Activated CD8-positive, alpha-beta memory T cell treated with anti-CD3 and anti-CD28 coated beads, Interleukin-2, amount 50 U/mL, for 24 hours (primary cell): ENCODE results near the gene CACNG1.

ENCODE experiments used
- DNase-seq: peaks from one replicate; pipeline ENCODE4 v3.0.0-alpha.2; 2020; ENCODE audit errors: extremely low read depth

Gene CACNG1, protein sequence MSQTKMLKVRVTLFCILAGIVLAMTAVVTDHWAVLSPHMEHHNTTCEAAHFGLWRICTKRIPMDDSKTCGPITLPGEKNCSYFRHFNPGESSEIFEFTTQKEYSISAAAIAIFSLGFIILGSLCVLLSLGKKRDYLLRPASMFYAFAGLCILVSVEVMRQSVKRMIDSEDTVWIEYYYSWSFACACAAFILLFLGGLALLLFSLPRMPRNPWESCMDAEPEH

DNA sequence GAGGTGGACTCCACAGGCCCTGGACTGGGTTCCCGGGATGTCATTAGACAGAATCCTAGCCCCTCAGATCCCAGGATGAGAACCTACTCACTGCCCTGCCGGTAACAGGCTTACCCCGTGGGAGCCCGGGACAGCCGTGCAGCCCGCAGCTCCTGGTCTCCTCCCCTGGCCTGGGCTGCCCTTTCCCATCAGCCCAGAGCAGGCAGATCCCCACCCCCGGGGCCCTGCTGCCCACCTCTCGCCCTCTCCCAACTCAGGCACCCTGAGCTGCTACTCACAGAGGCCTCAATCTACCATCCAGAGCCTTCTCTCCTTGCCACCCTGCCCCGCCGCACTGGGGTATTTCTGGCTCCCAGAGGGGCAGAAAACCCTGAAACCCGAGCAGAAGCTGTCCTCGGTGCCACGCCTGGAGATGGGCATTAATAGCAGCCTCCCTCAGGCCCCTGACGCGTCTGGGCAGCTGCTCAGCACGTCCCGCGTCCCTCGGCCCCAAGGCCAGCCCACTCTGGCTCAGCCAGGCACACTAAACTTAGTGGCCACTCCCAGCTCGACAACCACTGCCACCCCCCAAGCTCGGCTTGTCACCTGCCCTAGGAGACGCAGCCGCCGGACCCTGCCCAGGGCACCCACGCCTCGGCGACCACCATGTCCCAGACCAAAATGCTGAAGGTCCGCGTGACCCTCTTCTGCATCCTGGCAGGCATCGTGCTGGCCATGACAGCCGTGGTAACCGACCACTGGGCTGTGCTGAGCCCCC, at the start of gene CACNG1:
Gene CACNG1 (plus strand): TSS at position 539 of the 757 bp plus-strand sequence. CDS start 107 bp downstream, at position 646.
- no peak for DNase-seq

DNA sequence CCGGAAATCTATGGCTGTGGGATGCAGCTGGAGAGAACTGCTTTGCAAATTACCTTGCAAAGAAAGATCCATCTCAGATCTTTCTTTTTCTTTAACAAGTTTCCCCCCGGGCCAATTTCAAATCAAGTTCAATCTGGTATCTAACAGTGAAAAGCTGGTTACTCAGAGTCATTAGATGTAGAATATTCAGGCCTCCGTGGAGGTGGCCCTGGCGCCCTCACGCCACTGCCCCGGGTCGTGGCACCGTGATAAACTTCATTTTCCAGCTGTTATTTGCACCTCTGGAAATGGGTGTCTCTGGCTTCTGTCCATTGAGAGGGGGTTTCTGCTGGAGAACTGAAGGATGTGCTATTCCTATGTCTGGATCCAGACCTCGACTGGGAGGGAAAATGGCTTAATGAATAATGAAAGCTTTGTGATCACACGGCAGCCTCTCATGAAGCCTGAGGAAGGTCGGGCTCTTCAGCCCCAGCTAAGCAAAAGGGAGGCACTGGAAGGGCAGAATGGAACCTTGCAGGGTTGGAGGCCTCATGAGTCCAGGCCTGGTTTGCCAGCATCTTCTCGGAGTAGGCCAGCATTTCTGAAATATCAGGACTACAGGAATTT, 49.3 kb upstream of the CACNG1 start:
- DNase-seq = no peak

DNA sequence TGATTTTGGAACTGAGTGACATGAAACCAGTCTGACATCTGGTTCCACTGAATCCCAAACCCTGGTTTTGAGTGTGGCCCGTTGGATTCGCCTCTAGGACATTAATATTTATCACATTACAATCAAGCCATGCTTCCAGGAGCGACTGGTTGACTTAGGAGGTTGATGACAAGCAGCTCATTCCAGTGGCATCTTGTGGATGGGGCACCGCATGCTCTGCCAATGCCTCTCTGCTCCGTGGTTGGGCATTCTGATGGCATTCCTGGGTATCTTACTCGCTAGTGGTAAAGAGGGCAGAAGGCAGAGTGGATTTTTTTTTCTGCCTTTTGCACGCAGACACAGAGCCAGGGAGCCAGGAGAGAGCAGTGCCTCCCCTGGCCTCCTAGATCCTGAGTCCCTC, 48.4 kb upstream of the CACNG1 start:
- no peak for DNase-seq

DNA sequence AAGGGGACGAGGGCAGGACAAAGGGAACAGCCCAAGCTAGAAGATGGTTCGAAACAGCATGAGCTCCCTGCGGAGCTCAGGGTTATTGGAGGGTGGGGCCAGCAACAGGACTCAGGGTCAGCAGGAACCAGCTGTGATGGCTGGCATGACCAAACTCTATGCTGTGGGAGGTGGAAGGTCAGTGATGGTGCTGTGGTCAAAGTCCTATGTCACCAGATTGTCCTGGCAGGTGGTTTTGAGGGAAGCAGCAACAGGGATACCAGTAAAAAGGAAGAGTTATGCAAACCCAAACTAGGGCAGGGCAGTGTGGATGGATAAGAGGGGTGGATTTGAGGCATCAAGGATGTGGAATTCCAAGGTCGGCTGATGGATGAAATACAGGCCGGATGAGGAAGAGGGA, 47.4 kb upstream of the CACNG1 start:
- DNase-seq = no peak

DNA sequence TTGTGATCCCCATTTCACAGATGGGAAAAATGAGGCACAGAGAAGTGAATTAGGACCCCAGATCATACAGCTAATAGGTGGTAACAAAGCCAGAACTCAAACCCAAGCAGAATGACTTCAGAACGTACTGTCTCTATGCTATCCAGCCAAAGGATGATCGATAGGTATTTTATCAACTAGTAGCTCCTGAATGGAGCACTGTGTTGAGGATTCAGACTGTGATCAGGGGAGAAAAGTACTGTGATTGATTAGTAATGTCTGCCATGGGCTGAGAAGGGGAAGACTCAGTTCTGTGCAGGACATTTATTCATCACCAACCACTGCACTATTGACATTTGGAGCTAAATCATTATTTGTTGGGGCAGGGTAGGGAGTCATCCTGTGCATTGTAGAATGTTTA, 41.1 kb upstream of the CACNG1 start:
- no peak for DNase-seq

DNA sequence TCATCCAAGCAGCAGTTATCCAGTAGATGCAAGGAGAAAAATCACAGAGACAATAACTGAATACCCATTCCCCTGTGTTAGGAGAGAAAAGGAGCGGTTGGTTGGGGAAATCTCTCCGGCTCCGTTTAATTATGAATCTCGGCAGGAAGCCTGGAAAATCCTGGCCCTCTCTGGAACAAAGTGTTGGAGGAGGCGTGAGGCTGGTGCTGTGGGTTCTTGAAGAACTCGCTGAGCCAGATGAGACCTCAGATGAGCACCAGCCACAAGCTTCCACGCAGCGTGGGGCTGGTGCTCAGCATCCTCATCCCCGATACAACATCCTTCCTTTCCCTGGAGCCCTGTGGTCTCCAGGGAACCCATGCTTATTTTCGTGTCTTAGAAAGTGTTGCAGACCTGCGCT, 40.2 kb upstream of the CACNG1 start:
- DNase-seq = no peak

DNA sequence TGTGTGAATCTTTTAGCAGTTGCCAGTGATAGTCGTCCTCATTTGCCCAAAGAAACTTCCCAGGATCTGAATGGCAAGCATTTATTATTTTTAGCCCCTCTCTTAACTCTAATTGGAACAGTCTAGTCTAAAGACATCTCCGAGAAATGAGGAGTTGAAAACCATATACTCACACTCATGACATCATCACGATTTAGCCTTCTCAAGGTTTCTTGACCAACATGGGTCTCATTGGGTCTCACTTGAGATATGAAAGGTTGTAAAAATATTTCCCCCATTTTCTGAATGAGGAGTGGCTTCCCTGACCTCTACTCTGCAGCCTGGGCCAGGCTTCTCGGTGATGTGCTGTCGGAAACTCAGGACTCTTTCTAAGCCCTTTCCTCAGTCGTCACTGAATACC, 37.1 kb upstream of the CACNG1 start:
- DNase-seq = no peak

DNA sequence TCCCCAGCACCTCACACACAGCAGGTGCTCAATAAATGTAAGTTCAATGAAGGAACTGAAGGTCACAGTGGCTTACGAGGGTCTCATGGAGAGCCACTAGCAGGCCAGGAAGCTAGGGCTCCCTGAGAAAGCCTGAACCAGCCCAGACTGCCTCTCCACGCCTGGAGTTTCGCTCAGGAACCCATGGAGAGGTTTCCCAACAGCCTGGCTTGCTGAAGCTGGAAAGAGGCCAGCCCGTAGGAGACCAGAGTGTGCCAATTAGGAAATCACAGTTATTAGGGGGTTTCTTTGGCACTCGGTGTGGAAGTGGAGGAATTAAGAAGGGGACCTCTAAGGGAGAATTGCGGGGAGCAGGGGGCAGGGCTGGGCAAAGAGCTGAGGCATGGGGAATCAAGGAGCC, 36.3 kb upstream of the CACNG1 start:
- no peak for DNase-seq

DNA sequence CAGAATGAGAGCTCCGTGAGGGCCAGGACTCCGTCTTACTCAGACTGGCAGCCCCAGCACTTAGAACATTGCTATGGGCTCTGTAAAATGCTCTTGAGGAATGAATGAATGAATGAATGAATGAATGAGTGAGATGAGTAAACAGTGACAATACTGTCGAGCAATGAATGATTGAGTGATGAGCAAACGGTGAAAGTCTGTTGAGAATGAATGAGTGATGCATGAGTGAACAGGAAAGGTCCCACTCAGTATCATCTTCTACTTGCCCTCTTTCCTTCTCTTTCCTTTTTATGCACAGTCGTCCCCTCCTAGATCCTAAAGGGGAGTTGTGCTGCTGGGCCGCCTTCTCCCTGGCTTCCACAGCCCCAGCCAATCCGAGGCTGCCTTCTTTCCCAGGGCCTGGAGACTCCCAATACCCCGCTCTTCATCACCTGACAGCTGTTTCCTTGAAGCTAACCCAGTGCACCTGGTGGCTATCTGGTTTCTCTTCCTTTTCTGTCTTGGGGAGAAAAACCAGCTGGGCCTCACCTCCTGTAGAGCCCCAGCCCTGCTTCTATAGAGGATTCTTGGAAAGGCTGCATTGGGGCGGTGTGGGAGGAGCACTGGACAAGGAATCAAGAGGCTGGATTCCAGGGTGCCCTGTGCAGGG, 32.7 kb upstream of the CACNG1 start:
- no peak for DNase-seq

DNA sequence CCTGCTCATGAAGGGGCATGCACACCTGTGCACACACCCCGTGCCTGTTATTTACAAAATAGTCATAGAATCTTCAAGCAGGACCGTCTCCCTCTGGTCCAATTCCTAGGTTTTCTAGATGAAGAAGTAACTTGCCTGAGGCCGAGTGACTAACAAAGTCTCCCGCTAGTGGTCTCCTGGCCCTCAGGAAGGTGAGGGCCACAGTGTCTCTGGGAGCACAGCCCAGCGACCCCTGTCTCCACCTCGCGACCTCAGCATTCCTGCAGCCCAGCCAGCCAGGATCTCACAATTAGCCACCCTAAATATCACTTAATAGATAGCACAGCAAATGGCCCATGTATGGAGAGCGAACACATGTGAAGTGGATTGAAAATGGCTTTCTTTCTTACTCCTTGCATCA, 30.5 kb upstream of the CACNG1 start:
- DNase-seq = no peak

DNA sequence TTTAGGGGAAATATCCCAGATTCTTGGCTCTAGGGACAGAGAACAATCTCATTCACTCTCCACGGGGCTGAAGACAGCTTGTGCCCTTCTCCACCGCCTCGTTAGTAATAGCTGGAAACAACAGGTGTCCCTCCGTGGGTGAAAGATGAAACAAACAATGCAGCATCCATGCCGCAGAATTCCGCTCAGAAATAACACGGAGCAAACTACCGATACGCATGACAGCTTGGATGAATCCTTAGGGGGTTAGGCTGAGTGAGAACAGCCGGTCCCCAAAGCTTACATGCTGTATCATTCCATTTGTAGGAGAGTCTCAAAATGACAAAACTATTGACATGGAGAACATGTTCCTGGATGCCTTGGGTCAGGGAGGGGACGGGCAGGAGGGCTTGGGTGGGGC, 29.4 kb upstream of the CACNG1 start:
- DNase-seq = no peak

DNA sequence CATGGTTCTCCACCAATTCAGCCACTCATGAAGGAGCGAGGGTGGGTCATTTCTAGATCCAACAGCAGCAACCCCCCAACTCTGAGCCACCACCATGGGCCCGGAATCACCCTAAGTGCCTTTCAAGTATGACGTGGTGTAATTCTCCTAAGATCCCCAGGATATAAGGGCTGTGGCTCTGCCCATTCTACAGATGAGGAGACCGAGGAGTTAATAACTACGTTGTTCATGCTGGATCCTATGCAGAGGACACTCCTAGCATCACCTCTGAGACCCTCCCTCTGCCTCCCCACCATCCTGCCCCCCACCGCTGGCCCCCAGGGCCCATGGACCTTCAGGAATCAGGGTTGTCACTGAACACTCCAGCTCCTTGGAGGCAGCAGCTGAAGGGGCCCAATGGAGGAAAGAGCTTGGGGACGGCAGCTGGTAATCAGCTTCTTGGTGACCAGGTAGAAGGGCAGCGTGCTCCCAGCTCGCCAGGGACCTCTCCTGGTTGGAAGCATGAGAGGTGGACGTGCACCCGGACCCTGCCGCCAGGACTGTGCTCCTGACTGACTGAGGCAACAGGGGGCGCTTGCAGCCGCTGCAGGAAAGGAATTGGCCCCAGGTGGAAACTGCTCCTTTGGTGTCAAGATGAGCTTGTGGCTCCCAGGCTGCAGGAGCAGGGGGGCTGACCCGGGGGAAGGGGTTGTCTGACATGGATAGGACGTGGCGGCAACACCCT, 28.2 kb upstream of the CACNG1 start:
- DNase-seq = no peak

DNA sequence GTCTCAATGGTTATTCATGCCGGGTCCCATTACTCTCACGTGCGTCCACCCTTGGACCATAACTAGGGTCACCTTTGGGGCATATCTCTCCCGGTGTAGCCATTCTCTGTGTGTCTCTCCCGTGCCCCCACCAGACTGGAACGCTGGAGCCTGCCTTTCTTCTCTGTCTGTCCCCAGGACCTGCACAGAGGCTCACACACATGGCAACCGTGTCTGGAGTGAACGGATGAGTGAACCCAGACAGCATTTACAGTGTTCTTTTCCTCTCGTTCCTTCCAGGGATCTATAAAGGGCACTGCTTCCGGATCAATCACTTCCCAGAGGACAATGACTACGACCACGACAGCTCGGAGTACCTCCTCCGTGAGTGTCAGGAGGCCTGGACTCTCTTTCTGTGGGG, 26.4 kb upstream of the CACNG1 start:
- no peak for DNase-seq

DNA sequence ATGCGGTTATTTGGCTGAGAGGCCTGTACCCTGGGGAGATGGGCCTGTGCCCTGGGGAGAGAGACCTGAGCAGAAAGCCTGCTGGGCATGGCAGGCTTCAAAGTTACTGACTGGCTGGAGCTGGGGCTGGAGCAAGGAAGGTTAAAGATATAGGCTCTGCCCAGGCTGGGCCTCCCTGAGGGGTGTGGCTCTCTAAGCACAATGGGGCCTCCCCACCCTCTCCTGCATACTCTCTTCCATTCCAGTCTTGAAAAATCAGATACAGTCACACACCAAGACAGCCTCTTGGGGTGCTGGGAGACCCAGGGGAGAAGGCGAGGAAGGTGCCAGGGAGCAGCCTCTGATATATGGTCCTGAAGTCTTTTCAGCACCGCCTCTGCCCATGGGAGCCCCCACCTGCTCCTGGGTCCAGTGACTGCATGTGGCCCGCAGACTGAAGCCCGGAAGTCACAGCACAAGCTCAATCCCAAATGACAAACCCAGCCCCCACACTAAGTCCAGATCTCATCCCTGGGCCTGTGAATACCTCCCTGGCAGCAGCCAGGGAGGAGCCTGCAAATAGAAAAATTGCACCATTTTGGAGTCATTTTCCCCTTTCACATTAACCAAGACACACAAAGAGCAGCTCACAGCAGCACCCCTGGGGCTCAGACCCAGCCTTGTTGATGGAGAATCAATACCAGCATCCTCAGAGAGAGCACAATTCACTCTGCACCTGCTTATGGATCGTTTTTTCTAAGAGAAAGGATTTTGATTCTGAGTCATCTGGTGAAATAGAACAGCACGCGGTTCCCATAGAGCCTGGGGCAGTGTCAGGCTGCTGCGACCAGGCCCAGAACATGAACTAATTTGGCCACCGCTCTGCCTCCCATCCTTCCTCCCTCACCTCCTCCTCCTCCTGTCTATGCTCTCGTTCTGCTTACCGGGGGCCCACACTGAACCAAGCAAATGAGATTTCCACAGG, 25.6 kb upstream of the CACNG1 start:
- DNase-seq = no peak

DNA sequence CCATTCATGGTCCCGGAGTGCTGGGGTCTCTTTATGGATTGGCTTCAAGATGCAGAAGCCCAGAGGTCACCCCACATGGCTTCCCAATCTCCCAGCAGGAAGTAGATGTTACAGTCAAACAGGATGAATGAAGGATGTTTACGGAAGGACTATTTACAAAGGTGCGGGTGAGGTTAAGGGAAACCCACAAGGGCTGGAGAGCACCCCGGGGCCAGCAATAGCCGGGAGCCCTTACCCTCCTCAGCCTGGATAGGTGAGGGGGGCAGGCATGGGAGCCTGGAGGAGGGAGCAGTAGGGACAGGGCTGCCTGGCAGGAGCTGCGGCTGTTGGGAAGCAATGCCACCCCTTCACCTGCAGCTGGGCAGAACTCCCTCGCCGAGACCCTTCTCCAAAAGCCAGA, 24.5 kb upstream of the CACNG1 start:
- no peak for DNase-seq

DNA sequence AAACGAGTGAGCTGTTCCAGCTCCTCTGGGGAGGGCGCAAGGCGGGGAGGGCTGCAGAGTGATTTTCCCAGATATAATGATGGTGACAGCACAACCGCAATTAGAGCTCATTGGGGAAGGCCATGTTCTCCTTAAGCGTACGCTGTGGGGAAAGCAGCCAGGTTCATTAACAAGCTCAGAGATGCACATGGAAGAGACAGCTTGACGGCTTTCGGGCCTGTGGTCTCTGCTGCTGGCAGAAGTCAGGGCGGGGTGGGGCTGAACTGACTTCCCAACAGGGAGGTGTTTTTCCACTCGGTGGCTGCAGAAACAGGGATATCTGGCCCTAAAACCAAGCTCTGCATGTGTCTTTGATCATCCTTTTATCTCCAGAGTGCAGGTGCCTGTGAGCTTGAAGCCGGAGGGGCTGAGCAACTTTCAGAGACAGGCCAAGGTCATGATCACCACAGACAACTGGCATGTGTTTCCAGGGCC, 24.0 kb upstream of the CACNG1 start:
- no peak for DNase-seq

DNA sequence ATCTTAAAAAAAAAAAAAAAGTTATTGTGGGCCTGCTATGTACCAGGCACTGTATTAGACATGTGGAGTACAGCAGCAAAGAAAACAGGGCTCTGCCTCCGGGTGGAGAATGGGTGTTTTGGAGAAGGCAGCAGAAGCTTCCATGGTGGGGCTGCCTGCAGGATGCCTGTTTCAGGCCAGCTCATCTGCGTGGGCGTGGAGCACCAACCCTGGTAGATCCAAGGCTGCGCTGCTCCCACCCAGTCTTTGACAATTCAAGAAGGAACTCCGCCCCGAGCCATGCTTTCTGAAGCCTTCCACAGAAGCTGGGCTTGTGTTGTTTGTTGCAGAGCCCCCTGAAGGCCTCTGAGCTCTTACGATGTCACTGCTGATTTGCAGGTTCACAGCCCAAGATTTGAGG, 23.2 kb upstream of the CACNG1 start:
- no peak for DNase-seq

DNA sequence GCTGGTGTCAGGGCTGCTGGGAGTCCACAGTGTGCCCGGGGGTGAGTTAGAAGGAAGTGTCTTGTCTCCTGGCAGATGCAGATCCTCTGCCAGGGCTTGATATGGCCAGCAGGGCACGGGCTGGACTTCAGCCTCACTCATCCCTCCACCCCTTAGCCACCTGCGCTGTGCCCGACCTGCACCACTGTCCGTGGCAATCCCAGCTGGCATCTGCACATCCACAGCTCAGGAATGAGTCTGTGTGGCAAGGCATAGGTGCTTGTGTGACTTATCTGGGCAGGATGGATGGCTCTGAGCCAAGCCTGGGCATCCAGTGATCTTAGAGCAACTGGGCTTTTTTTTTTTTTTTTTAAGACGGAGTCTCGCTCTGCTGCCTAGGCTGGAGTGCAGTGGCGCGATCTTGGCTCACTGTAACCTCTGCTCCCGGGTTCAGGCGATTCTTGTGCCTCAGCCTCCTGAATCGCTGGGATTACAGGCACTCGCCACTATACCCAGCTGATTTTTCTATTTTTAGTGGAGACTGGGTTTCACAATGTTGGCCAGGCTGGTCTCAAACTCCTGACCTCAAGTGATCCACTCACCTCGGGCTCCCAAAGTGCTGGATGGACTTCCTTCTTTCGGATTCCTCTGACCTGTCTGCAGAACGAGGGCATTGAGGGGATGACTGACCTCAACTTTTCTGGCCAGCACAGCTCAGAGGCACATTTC, 22.5 kb upstream of the CACNG1 start:
- no peak for DNase-seq

DNA sequence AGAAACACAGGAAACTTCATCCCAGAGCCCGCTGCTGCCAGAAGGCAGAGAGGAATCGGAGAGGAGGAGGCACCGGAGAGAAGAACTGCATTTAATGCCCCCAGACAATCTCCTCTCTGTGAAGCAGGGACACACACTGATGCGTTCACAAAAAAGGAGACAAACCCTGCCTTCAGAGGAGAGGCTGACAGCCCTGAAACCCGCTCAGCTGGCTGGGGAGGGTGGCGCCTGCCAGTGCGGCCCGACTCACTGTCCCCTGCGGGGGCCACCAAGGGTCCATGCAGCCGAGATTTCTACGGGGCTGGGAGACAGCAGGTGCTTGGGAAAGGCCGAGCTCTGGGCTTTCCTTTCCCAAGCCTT, 21.9 kb upstream of the CACNG1 start:
- DNase-seq = no peak

DNA sequence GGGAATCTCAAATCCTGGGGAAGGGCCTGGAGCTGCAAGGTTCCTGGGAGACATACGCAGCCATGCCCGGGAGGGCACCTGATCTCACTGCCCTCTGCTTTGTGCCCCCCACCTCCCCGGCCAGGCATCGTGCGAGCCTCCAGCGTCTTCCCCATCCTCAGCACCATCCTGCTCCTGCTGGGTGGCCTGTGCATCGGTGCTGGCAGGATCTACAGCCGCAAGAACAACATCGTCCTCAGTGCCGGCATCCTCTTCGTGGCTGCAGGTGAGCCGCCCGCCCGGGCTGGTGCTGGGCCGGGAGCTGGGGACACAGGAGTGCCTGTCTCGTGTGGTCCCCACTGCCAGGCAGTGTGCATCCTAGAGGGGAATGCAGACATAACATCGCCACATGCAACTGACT, 19.6 kb upstream of the CACNG1 start:
- no peak for DNase-seq
